Activated naive CD4-positive, alpha-beta T cell treated with anti-CD3 and anti-CD28 coated beads, Interleukin-2, amount 50 U/mL, for 16 hours (primary cell): ENCODE data around the gene CCN2.

ENCODE experiments used
- DNase-seq: peaks from one replicate; pipeline ENCODE4 v3.0.0-alpha.2; 2020

The CCN2 gene

GRCh38 chr6:131963063-131963462 is 11.9 kb upstream of the CCN2 start:
- no peak for DNase-seq

DNA sequence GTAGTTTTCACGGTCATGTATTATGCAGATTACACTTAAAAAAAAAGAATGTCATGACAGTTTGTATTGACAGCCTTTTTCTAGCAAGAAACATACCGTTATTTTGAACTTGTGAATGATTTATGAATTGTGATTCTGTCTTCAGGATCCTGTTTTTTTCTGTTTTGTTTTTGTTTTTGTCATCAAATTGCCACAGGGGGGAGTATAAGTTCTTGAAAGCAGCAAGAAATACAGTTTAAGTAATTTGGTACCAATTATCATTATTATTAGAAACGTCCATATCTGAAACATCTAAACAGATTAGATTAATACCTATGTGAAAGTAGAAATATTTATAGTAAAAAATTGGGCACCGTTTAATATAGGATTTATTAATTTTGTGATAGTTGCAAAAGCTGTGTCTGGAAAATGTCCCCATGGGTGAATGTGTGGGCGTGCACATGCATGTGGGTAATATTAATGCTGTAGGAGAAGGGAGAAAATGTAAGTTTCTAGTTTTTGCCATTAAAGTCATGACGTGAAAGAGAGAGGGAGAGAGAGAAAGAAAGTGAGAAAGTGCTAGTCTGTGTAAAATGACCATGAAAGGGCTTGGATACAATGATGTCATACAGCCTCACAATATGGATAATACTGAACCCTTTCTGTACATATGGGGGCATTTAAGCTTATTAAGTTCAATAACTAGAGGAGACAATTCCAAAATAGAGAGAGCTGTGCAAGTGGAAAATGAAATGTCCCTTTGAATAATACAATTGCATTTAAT is 9.4 kb upstream of the CCN2 start:
- DNase-seq = no peak

GRCh38 chr6:131958542-131959470 is 7.6 kb upstream of the CCN2 start:
- DNase-seq = no peak

- DNase-seq = no peak
These were observed 6.9 kb upstream of the CCN2 start for GRCh38 chr6:131958095-131958494.

DNA sequence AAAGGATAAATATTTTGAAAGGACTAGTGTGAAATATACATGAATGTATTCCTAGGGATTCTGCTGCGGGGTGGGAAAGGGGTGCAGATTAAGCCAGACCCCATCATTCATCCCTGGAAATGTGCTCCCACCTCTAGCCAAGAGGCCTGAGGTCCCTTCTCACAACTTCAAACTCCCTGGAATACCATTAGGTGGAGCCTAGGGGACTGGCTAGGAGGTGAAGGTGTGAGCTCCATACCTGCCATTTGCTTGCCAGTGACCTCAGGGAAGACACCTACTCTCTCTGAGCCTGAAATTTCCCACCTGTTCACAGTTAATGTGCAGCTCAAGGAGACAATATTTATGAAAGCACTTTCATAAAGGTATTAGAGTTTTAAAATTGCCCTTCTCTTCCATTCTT is 4.7 kb upstream of the CCN2 start:
- DNase-seq = no peak

DNA sequence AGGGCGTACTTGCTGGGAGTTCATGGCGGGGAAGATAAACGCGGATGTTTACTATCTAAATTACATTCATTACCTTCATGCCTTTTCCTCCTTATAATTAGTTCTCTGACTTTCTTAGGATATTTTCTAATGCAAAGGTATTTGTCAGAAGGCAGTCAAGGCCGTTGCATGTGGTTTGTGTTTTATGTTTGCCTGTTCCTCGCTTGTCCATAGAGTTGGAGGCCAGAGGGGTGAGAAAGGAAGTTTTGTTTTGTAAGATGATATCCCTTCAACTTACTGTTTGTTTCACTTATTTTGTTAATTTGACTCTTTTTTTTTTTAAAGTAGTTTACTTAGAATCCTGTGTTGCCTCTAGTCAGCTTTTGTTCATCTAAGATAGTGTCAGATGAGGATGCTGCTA is 4.0 kb upstream of the CCN2 start:
- DNase-seq = no peak

GRCh38 chr6:131954775-131955107 is 3.6 kb upstream of the CCN2 start:
- no peak for DNase-seq

GRCh38 chr6:131954059-131954774 is 3.0 kb upstream of the CCN2 start:
- DNase-seq = no peak

- DNase-seq = no peak
These were observed 1.8 kb upstream of the CCN2 start for GRCh38 chr6:131952886-131953509.

- no peak for DNase-seq
These were observed 531 bp upstream of the CCN2 start for GRCh38 chr6:131951576-131952230.

GRCh38 chr6:131949909-131950766 is 1.0 kb downstream of the CCN2 start:
- DNase-seq = no peak

DNA sequence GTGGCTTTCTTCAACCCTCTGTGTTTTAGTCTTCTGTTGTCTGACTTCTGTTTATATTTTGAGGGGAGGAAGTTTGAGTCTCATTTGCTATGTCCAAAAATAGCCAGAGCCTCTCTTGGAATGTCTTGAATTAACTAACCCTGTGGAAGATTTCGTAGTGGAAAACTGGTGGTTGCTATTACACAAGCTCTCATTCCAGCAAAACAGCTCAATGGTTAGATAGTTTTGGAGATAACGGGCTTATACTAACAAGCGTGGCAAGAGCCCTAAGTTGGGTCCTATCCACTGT is 1.6 kb downstream of the CCN2 start:
- DNase-seq = no peak

GRCh38 chr6:131948692-131949619 is 2.2 kb downstream of the CCN2 start:
- no peak for DNase-seq

DNA sequence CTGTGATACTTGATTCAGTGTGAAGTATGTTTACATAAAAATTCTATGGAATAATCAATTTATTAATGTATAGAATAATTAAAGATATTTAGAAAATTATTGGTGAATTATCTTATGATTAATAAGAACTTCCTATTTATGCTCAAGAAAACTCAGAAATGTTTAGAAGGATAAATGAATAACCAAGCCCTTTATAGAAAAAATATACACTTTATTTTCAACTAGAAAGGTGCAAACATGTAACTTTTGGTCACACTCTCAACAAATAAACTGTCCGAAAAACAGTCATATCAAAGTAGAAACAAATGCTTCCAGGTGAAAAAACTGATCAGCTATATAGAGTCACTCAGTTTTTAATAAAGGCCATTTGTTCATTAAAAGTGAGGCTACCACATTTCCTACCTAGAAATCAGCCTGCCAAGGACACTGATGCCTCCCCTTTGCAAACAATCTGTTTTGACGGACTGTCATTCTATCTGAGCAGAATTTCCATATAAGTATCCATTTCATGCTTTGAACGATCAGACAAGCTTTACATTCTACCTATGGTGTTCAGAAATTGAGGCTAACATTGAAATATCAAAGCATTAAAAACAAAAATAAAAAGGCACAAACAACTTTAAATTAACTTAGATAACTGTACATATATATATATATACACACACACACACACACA is 3.0 kb downstream of the CCN2 start:
- no peak for DNase-seq

GRCh38 chr6:131946992-131947955 is 3.9 kb downstream of the CCN2 start:
- no peak for DNase-seq

DNA sequence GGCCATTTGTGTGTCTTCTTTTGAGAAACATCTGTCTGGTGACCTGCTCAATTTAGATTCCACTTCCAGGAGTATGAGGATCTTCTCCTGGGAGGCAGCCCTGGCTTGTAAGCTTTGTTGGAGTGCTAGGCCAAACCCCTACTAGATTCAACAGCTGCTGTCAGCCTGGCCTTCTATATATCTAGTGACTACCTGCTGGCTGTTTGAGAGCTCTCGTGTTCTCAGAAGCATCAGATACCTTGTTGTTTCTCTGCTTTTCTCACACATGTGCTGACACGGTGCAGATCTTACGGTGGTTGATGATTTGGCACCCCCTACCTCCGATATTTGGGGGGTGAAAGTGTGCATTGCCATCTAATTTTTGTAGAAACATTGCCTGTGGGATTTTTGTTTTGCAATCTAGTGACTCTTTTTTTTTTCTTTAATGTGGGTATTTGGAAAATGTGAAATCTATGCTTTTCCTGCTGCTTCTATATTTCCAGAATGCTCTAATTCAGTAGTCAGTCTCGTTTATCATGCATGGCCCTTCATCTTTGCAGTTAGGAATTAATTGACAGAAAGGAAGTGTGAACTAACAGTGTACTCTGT is 4.7 kb downstream of the CCN2 start:
- no peak for DNase-seq

DNA sequence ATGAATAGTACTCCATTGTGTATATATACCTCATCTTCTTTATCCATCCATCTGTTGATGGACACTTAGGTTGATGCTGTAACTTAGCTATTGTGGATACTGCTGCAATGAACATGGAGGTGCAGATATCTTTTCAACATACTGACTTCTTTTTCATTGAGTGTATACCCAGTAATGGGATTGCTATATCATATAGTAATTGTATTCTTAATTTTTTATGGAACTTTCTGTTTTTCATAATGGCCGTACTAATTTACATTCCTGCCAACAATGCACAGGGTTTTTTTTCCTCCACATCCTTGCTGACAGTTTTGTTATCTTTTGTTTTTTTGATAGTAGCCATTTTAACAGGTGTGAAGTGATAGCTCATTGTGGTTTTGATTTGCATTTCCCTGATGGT is 5.2 kb downstream of the CCN2 start:
- DNase-seq = no peak
